Nephron (organoid): ENCODE data around the gene RHCG.

ENCODE experiments used
- H3K27ac Mint-ChIP-seq, 3 experiments: 2 replicates each; pipeline ENCODE4 v1.8.0; 2020; ENCODE audit warnings: mixed read lengths in 3 of 3, mild to moderate bottlenecking in 2 of 3, moderate library complexity in 1 of 3
- H3K27me3 Mint-ChIP-seq: 2 replicates; pipeline ENCODE4 v1.8.0; 2021; ENCODE audit warnings: low read depth, mild to moderate bottlenecking, moderate library complexity, mixed read lengths
- H3K36me3 Mint-ChIP-seq: 2 replicates; pipeline ENCODE4 v1.8.0; 2020; ENCODE audit warnings: low read depth, mixed read lengths
- H3K4me1 Mint-ChIP-seq: 2 replicates; pipeline ENCODE4 v1.8.0; 2020; ENCODE audit warnings: mixed read lengths
- H3K4me3 Mint-ChIP-seq, 3 experiments: 2 replicates each; pipeline ENCODE4 v1.8.0; 2020; ENCODE audit warnings: mild to moderate bottlenecking in 3 of 3, mixed read lengths in 3 of 3, moderate library complexity in 2 of 3
- H3K9me3 Mint-ChIP-seq: 2 replicates; pipeline ENCODE4 v1.8.0; 2020; ENCODE audit warnings: mixed read lengths
- CTCF ChIP-seq, 3 experiments: fragments of 200-600 bp; sonication (generic); IDR thresholded peaks; one replicate each; pipeline ENCODE4 v1.5.0; 2021; ENCODE audit warnings: antibody characterized with exemption in 3 of 3; ENCODE audit not compliant: unreplicated experiment in 3 of 3

Gene RHCG

DNA sequence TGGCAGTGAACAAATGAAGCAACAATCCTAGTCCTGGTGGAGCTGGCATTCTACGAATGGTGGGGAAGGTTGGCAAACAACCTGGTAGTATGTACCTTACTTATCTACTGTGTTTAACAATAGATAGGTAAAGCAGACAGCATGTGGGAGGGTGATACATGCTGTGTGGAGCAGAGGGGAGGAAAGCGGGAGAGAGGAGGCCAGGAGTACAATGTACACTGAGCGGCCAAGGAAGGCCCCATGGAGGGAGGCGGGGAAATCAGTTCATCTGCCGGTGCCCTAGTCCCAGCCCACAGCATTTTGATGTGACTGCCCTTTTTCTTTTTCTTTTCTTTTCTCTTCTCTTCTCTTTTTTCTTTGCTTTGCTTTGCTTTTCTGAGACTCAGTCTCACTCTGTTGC lies 5.3 kb upstream of the RHCG start:
- Mint-ChIP-seq H3K4me3 (no peak overlapping the region), H3K27me3 (peaks cover 65% of the 10 kb centered on the region), H3K4me1 (no peaks in the 10 kb centered on the region), H3K27ac (no peak overlapping the region), H3K36me3 (no peaks in the 10 kb centered on the region), H3K9me3 (no peaks in the 10 kb centered on the region)
- TF ChIP-seq CTCF (IDR thresholded peaks at IDR 0.05; ENCODE audit: unreplicated experiment in 3 of 3), result no peak

- Mint-ChIP-seq H3K4me1 (no peaks in the 10 kb centered on the region), H3K9me3 (no peaks in the 10 kb centered on the region), H3K36me3 (no peaks in the 10 kb centered on the region), H3K27ac (no peak overlapping the region), H3K4me3 (no peak overlapping the region), H3K27me3 (peaks cover 72% of the 10 kb centered on the region)
- TF ChIP-seq CTCF (IDR thresholded peaks at IDR 0.05; ENCODE audit: unreplicated experiment in 3 of 3), result no peak
These were observed 4.3 kb upstream of the RHCG start for GRCh38 chr15:89500397-89501270.

- TF ChIP-seq CTCF (IDR thresholded peaks at IDR 0.05; ENCODE audit: unreplicated experiment in 3 of 3), result no peak
- H3K27ac Mint-ChIP-seq, result no peak overlapping the region
- H3K4me3 Mint-ChIP-seq, result no peak overlapping the region
- H3K4me1 Mint-ChIP-seq, result no peaks in the 10 kb centered on the region
- H3K27me3 Mint-ChIP-seq, result peaks cover 82% of the 10 kb centered on the region
- H3K36me3 Mint-ChIP-seq, result no peaks in the 10 kb centered on the region
- no peaks in the 10 kb centered on the region for H3K9me3 Mint-ChIP-seq
These were observed 2.8 kb upstream of the RHCG start for GRCh38 chr15:89499156-89499555.

DNA sequence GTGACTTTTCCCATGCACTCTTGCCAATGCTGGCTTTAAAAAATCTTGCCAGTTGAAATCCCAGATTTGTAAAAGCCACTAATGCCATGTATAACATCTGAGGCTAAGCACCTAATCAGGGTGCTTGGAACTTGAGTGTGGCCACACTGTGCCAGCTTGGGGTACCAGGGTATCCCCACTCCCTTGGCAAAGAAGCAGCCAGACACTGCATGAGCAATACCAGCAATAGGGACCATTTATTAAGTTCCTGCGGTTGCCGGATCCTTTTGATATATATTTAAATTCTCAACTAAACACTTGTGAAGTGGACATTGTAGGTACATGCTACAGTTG lies 2.2 kb upstream of the RHCG start:
- no peaks in the 10 kb centered on the region for H3K4me1 Mint-ChIP-seq
- no peak overlapping the region for H3K27ac Mint-ChIP-seq
- no peaks in the 10 kb centered on the region for H3K36me3 Mint-ChIP-seq
- no peaks in the 10 kb centered on the region for H3K9me3 Mint-ChIP-seq
- H3K4me3 Mint-ChIP-seq, result no peak overlapping the region
- no peak for TF ChIP-seq CTCF (IDR thresholded peaks at IDR 0.05; ENCODE audit: unreplicated experiment in 3 of 3)
- peaks cover 84% of the 10 kb centered on the region for H3K27me3 Mint-ChIP-seq

GRCh38 chr15:89497231-89497630 lies 848 bp upstream of the RHCG start:
- peaks cover 92% of the 10 kb centered on the region for H3K27me3 Mint-ChIP-seq
- TF ChIP-seq CTCF (IDR thresholded peaks at IDR 0.05; ENCODE audit: unreplicated experiment in 3 of 3), result no peak
- H3K4me3 Mint-ChIP-seq, result no peak overlapping the region
- H3K27ac Mint-ChIP-seq, result no peak overlapping the region
- H3K4me1 Mint-ChIP-seq, result no peaks in the 10 kb centered on the region
- H3K9me3 Mint-ChIP-seq, result no peaks in the 10 kb centered on the region
- no peaks in the 10 kb centered on the region for H3K36me3 Mint-ChIP-seq

DNA sequence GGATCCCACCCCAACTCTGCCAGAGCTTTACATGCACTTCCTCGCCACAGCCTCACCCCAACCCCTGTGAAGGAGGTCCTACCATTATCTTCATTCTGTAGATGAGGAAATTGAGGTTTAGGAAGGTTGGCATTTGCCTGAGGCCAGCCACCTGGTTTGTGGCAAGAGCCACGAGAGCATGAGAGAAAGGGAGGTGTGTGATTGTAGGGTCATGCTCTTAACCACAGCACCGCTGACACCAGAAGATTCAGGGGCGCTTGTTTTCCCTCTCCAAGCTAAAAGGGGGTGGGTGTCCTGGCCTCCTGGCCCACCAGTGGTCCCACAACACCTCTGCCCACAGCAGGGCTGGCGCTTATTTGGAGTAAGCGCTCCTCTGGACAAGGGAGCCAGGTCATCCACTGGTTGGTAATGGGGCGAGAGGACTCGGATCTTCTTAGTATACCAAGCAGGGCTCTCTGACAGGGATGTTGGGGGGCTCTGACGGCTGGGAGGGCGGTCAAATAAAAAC lies 691 bp downstream of the RHCG start:
- Mint-ChIP-seq H3K27ac (no peak overlapping the region), H3K4me1 (no peaks in the 10 kb centered on the region), H3K9me3 (no peaks in the 10 kb centered on the region), H3K4me3 (peak overlapping the region in 1 of 3 experiments; percentile 69), H3K36me3 (no peaks in the 10 kb centered on the region), H3K27me3 (peaks cover 86% of the 10 kb centered on the region)
- TF ChIP-seq CTCF (IDR thresholded peaks at IDR 0.05; ENCODE audit: unreplicated experiment in 3 of 3), result no peak
